Sigmoid colon (tissue), 7 donors: ENCODE data around the gene NUDT1. TPM values are rescaled to one million over a fixed set of nuclear protein-coding genes. Genes with fewer than 3 reads are reported as not detected.
"Not testable (repeated sequence)": the region's sequence is repeated elsewhere in the genome, so short reads cannot be mapped to it uniquely, and the experiment has no call there.

Experiments
- DNase-seq: peaks from one replicate; pipeline ENCODE4 v3.0.0-alpha.2; 2019
- H3K27ac ChIP-seq, 4 donors: fragments of 200-600 bp; sonication (generic); one replicate each; pipeline ENCODE4 v1.5.1; 2016 to 2019; ENCODE audit warnings: mild to moderate bottlenecking in 1 of 4
- H3K27me3 ChIP-seq, 3 donors: fragments of 200-600 bp; sonication (generic); one replicate each; pipeline ENCODE4 v1.5.1; 2019; ENCODE audit warnings: mild to moderate bottlenecking in 1 of 3
- H3K36me3 ChIP-seq, 4 donors: fragments of 200-600 bp; sonication (generic); one replicate each; pipeline ENCODE4 v1.5.1; 2016 to 2019
- H3K4me1 ChIP-seq, 4 donors: fragments of 200-600 bp; sonication (generic); one replicate each; pipeline ENCODE4 v1.5.1; 2017 to 2019
- H3K4me3 ChIP-seq, 4 donors: fragments of 200-600 bp; sonication (generic); one replicate each; pipeline ENCODE4 v1.5.1; 2017 to 2019; ENCODE audit warnings: mild to moderate bottlenecking in 2 of 4, moderate library complexity in 1 of 4
- H3K9me3 ChIP-seq, 4 donors: fragments of 200-600 bp in 3 of 4; sonication (generic) in 3 of 4; one replicate each; pipeline versions ENCODE4 v1.5.1 to v1.6.1; 2013 to 2019
- CTCF ChIP-seq, 4 experiments: fragments of 450-650 bp in 3 of 4; fragments of 200-600 bp in 1 of 4; IDR thresholded peaks; one replicate each; pipeline ENCODE4 v1.5.1; 2016 to 2019; ENCODE audit warnings: antibody characterized with exemption in 4 of 4, mild to moderate bottlenecking in 3 of 4, moderate library complexity in 2 of 4
- EP300 ChIP-seq, 4 donors: sonication (generic); formaldehyde crosslinking; IDR thresholded peaks; one replicate each; pipeline ENCODE4 v1.6.1; 2017; ENCODE audit warnings: antibody characterized with exemption in 4 of 4
- POLR2A ChIP-seq, 2 donors: fragments of 450-650 bp; IDR thresholded peaks; one replicate each; pipeline ENCODE4 v1.6.1; 2016; ENCODE audit warnings: antibody characterized with exemption in 2 of 2, mild to moderate bottlenecking in 2 of 2, moderate library complexity in 2 of 2
- POLR2AphosphoS5 ChIP-seq, 4 donors: sonication (generic); formaldehyde crosslinking; IDR thresholded peaks; one replicate each; pipeline ENCODE4 v1.6.1; 2017; ENCODE audit warnings: antibody characterized with exemption in 4 of 4
- WGBS, 2 donors: extraction: QIAGEN DNeasy Blood & Tissue Kit; methylation state at CpG; one replicate each; pipeline ENCODE4 v1.1.7; 2013; 5-methylcytosine and 5-hydroxymethylcytosine counted together
- intact Hi-C: fragments of 100-400 bp; cut with DNase I; formaldehyde crosslinking; loops from one replicate; pipeline ENCODE4 v1.15.1; 2023
- polyA plus RNA-seq, 3 donors: library from polyadenylated mRNA; stranded (reverse); fragments of 200-250 nt; gene quantifications; one replicate each; pipeline ENCODE4 v1.2.3, GENCODE V29; 2013
- total RNA-seq, 4 donors: library from RNA; depleted of rRNA; stranded (reverse); fragments of >200 nt; gene quantifications; one replicate each; pipeline ENCODE4 v1.1.0, GENCODE V29; 2016
- donor health status: healthy with polysubstance abuse.
- donor health status: Bipolar disorder and iron deficiency.
- donor health status: healthy.

The NUDT1 gene
- total and polyA plus RNA-seq, 7 donors, result 13.3 to 46.9 (median 27.0) TPM

- intact Hi-C loops, result no loop called here
- Histone ChIP-seq H3K27ac (no peak overlapping the region), H3K36me3 (peaks cover 0 to 27% (median 2%) of the 10 kb centered on the region in 4 donors), H3K4me3 (no peak overlapping the region), H3K4me1 (no peaks in the 10 kb centered on the region), H3K27me3 (no peaks in the 10 kb centered on the region), H3K9me3 (no peaks in the 10 kb centered on the region)
- TF ChIP-seq CTCF (IDR thresholded peaks at IDR 0.05) (no peak), POLR2A (IDR thresholded peaks at IDR 0.05) (no peak), EP300 (IDR thresholded peaks at IDR 0.05) (no peak), POLR2AphosphoS5 (IDR thresholded peaks at IDR 0.05) (no peak)
- DNase-seq, result no peak
- WGBS, 2 donors, result 92 to 95% methylated on average over 18 of the region's 18 CpGs
Observed at GRCh38 chr7:2263176-2263575, 21.1 kb downstream of the NUDT1 start.

GRCh38 chr7:2264158-2264557 lies 22.1 kb downstream of the NUDT1 start:
- no peak overlapping the region for H3K27ac ChIP-seq
- H3K36me3 ChIP-seq, result peaks cover 0 to 27% (median 2%) of the 10 kb centered on the region in 4 donors
- H3K27me3 ChIP-seq, result no peaks in the 10 kb centered on the region
- intact Hi-C loops, result no loop called here
- no peaks in the 10 kb centered on the region for H3K9me3 ChIP-seq
- DNase-seq, result no peak
- no peaks in the 10 kb centered on the region for H3K4me1 ChIP-seq
- TF ChIP-seq POLR2AphosphoS5 (IDR thresholded peaks at IDR 0.05) (no peak), EP300 (IDR thresholded peaks at IDR 0.05) (no peak), CTCF (IDR thresholded peaks at IDR 0.05) (no peak), POLR2A (IDR thresholded peaks at IDR 0.05) (no peak)
- no peak overlapping the region for H3K4me3 ChIP-seq
- WGBS, 2 donors, result 97 to 98% methylated on average over 23 of the region's 23 CpGs

- no peaks in the 10 kb centered on the region for H3K9me3 ChIP-seq
- intact Hi-C loops, result no loop called here
- 80 to 85% methylated on average over 10 of the region's 10 CpGs for WGBS, 2 donors
- peaks cover 0 to 41% (median 10%) of the 10 kb centered on the region in 4 donors for H3K36me3 ChIP-seq
- no peaks in the 10 kb centered on the region for H3K4me1 ChIP-seq
- no peaks in the 10 kb centered on the region for H3K27me3 ChIP-seq
- TF ChIP-seq POLR2AphosphoS5 (IDR thresholded peaks at IDR 0.05), result no peak
- no peak for TF ChIP-seq POLR2A (IDR thresholded peaks at IDR 0.05)
- no peak for TF ChIP-seq EP300 (IDR thresholded peaks at IDR 0.05)
- TF ChIP-seq CTCF (IDR thresholded peaks at IDR 0.05), result no peak
- H3K4me3 ChIP-seq, result no peak overlapping the region
- DNase-seq, result no peak
- no peak overlapping the region for H3K27ac ChIP-seq
Observed at GRCh38 chr7:2266911-2267310, 24.9 kb downstream of the NUDT1 start.

- H3K27me3 ChIP-seq, H3K4me3 ChIP-seq, intact Hi-C loops, H3K27ac ChIP-seq, H3K9me3 ChIP-seq, H3K4me1 ChIP-seq, DNase-seq: not testable (repeated sequence)
- 79 to 89% methylated on average over 12 to 13 of the region's 18 CpGs for WGBS, 2 donors
- peaks cover under 1 to 37% (median 10%) of the 10 kb centered on the region in 4 donors for H3K36me3 ChIP-seq
Observed at GRCh38 chr7:2269089-2269990, 27.3 kb downstream of the NUDT1 start.

GRCh38 chr7:2269991-2270460 lies 28.0 kb downstream of the NUDT1 start:
- TF ChIP-seq POLR2AphosphoS5 (IDR thresholded peaks at IDR 0.05) (no peak), EP300 (IDR thresholded peaks at IDR 0.05) (no peak), POLR2A (IDR thresholded peaks at IDR 0.05) (no peak), CTCF (IDR thresholded peaks at IDR 0.05) (no peak)
- WGBS, 2 donors, result 94 to 95% methylated on average over 10 of the region's 10 CpGs
- intact Hi-C loops, result no loop called here
- Histone ChIP-seq H3K27ac (no peak overlapping the region), H3K9me3 (no peaks in the 10 kb centered on the region), H3K27me3 (no peaks in the 10 kb centered on the region), H3K36me3 (peaks cover 3 to 43% (median 12%) of the 10 kb centered on the region in 4 donors), H3K4me3 (no peak overlapping the region), H3K4me1 (no peaks in the 10 kb centered on the region)
- no peak for DNase-seq
